OCI-LY7 (cell line): ENCODE data around the gene MARK3. TPM values are rescaled to one million over a fixed set of nuclear protein-coding genes. Genes with fewer than 3 reads are reported as not detected.

Experiments
- BruUV-seq: library from RNA; stranded (reverse); fragments of 400-500 nt; replicated peaks from 2 replicates; lab custom pipeline; 2021; lab: Mats Ljungman, UMichigan
- CTCF ChIA-PET: fragments of 300-600 bp; sonication (Branson Sonifier 250); formaldehyde crosslinking; loops from one replicate; lab custom pipeline; 2022; ENCODE audit warnings: antibody characterized with exemption; ENCODE audit not compliant: unreplicated experiment; lab: Charles Lee
- POLR2A ChIA-PET: fragments of 300-600 bp; sonication (Branson Sonifier 250); formaldehyde crosslinking; loops from one replicate; lab custom pipeline; 2022; ENCODE audit warnings: antibody characterized with exemption; lab: Charles Lee
- DNase-seq: peaks from one replicate; pipeline ENCODE4 v3.0.0-alpha.2; 2015; ENCODE audit warnings: low spot score
- H2AFZ ChIP-seq: fragments of 200-600 bp; sonication (generic), shearing (Covaris generic); 2 replicates; pipeline ENCODE4 v1.6.1; 2014; ENCODE audit warnings: mild to moderate bottlenecking, antibody characterized with exemption, low read length, moderate library complexity
- H3K27ac ChIP-seq: fragments of 200-600 bp; sonication (generic); 2 replicates; pipeline ENCODE4 v1.5.1; 2014; ENCODE audit warnings: mixed run types, low read depth, mild to moderate bottlenecking, moderate library complexity, low read length, inconsistent platforms; ENCODE audit not compliant: poor library complexity, severe bottlenecking
- H3K36me3 ChIP-seq: fragments of 200-600 bp; sonication (generic); 2 replicates; pipeline ENCODE4 v1.6.1; 2014; ENCODE audit warnings: mild to moderate bottlenecking, antibody characterized with exemption, low read length, moderate library complexity, mixed read lengths; ENCODE audit not compliant: insufficient read depth
- H3K4me1 ChIP-seq: fragments of 200-600 bp; sonication (generic); 2 replicates; pipeline ENCODE4 v1.5.1; 2014; ENCODE audit warnings: mild to moderate bottlenecking, low read length; ENCODE audit not compliant: insufficient read depth, poor library complexity, severe bottlenecking
- H3K4me2 ChIP-seq: fragments of 200-600 bp; sonication (generic); 2 replicates; pipeline ENCODE4 v1.6.1; 2014; ENCODE audit warnings: mild to moderate bottlenecking, low read length
- H3K4me3 ChIP-seq: fragments of 200-600 bp; sonication (generic); 2 replicates; pipeline ENCODE4 v1.5.1; 2014; ENCODE audit warnings: mild to moderate bottlenecking, low read depth, low read length; ENCODE audit not compliant: poor library complexity, severe bottlenecking
- H3K79me2 ChIP-seq: fragments of 200-600 bp; sonication (generic); 2 replicates; pipeline ENCODE4 v1.6.1; 2016; ENCODE audit warnings: low read depth, mild to moderate bottlenecking, low read length, moderate library complexity, mixed read lengths; ENCODE audit not compliant: insufficient read depth
- H3K9me2 ChIP-seq: fragments of 200-600 bp; sonication (generic); 2 replicates; pipeline ENCODE4 v1.6.1; 2016; ENCODE audit warnings: mild to moderate bottlenecking, low read length, mixed read lengths; ENCODE audit not compliant: insufficient read depth
- H3K9me3 ChIP-seq: fragments of 200-600 bp; sonication (generic); 2 replicates; pipeline ENCODE4 v1.6.1; 2014; ENCODE audit warnings: mild to moderate bottlenecking, mixed run types, low read length, mixed read lengths
- H4K20me1 ChIP-seq: fragments of 200-600 bp; sonication (generic); 2 replicates; pipeline ENCODE4 v1.6.1; 2014; ENCODE audit warnings: mild to moderate bottlenecking, antibody characterized with exemption, low read length, moderate library complexity, mixed read lengths; ENCODE audit not compliant: insufficient read depth
- CTCF ChIP-seq: fragments of 200-600 bp; sonication (generic); conservative IDR thresholded peaks from 2 replicates; pipeline ENCODE4 v1.5.1; 2014; ENCODE audit warnings: mild to moderate bottlenecking, antibody characterized with exemption, low read length, moderate library complexity, mixed read lengths
- EZH2phosphoT487 ChIP-seq: fragments of 200-600 bp; sonication (generic); IDR thresholded peaks from 2 replicates; pipeline ENCODE4 v1.6.1; 2018; ENCODE audit warnings: low read depth, borderline replicate concordance, mild to moderate bottlenecking, mixed run types, antibody characterized with exemption, low read length, moderate library complexity, mixed read lengths
- intact Hi-C: fragments of 100-400 bp; cut with micrococcal nuclease; formaldehyde crosslinking; loops from one replicate; pipeline ENCODE4 v1.10.0; 2022; ENCODE audit not compliant: unreplicated experiment
- total RNA-seq, 2 experiments: library from RNA; depleted of rRNA in 1 of 2; stranded (reverse); fragments of >200 nt in 1 of 2; shearing (Covaris generic) in 1 of 2; gene quantifications; 2 replicates each; pipeline ENCODE4 v1.2.3, GENCODE V29; 2014 to 2022

Gene MARK3
- total RNA-seq, 2 experiments from 2014 or later = 70.8 to 83.6 TPM

GRCh38 chr14:103366741-103367140 is 18.5 kb upstream of the MARK3 start:
- no peak for DNase-seq
- Histone ChIP-seq H3K36me3 (no peaks in the 10 kb centered on the region), H2AFZ (no peak overlapping the region), H3K79me2 (no peaks in the 10 kb centered on the region), H3K9me3 (peaks cover 13% of the 10 kb centered on the region), H3K4me3 (no peak overlapping the region), H3K4me1 (no peaks in the 10 kb centered on the region), H3K27ac (no peak overlapping the region), H4K20me1 (no peaks in the 10 kb centered on the region), H3K4me2 (no peak overlapping the region), H3K9me2 (no peaks in the 10 kb centered on the region)
- intact Hi-C loops = no loop called here
- ChIA-PET POLR2A (no interaction called here), CTCF (no interaction called here)
- no peak for TF ChIP-seq EZH2phosphoT487
- TF ChIP-seq CTCF = no peak
- no TSS peak for BruUV-seq

GRCh38 chr14:103367995-103368394 is 17.2 kb upstream of the MARK3 start:
- H3K4me1 ChIP-seq = no peaks in the 10 kb centered on the region
- BruUV-seq = no TSS peak
- ChIA-PET CTCF (interaction anchor here (0.6 kb wide), 1 partner anchor 153 kb away, joined by 3 read pairs; no protein-coding TSS in a partner anchor), POLR2A (interaction anchor here (0.6 kb wide), 2 partner anchors 10 to 16 kb away, joined by 3 read pairs; no protein-coding TSS in a partner anchor)
- peaks cover under 1% of the 10 kb centered on the region; the same call in 1 of the 2 replicates for H3K9me3 ChIP-seq
- H3K36me3 ChIP-seq = no peaks in the 10 kb centered on the region
- H3K4me3 ChIP-seq = no peak overlapping the region
- H3K79me2 ChIP-seq = no peaks in the 10 kb centered on the region
- H3K27ac ChIP-seq = no peak overlapping the region
- no peak overlapping the region for H3K4me2 ChIP-seq
- TF ChIP-seq EZH2phosphoT487 (no peak), CTCF (no peak)
- no peak overlapping the region for H2AFZ ChIP-seq
- DNase-seq = no peak
- no peaks in the 10 kb centered on the region for H3K9me2 ChIP-seq
- no peaks in the 10 kb centered on the region for H4K20me1 ChIP-seq
- intact Hi-C loops = no loop called here

GRCh38 chr14:103370087-103370486 is 15.1 kb upstream of the MARK3 start:
- no peak for TF ChIP-seq CTCF
- no peak for TF ChIP-seq EZH2phosphoT487

More at GRCh38 chr14:103370087-103370486, 15.1 kb upstream of the MARK3 start:
- ChIA-PET POLR2A (interaction anchor here (0.6 kb wide), 1 partner anchor 25 kb away, joined by 3 read pairs; no protein-coding TSS in a partner anchor), CTCF (no interaction called here)
- no peak overlapping the region for H2AFZ ChIP-seq
- H3K9me3 ChIP-seq = no peaks in the 10 kb centered on the region
- no peaks in the 10 kb centered on the region for H3K36me3 ChIP-seq
- H3K4me2 ChIP-seq = no peak overlapping the region
- intact Hi-C loops = no loop called here
- H3K4me1 ChIP-seq = no peaks in the 10 kb centered on the region
- H3K4me3 ChIP-seq = no peak overlapping the region
- DNase-seq = no peak
- no peaks in the 10 kb centered on the region for H4K20me1 ChIP-seq
- H3K9me2 ChIP-seq = no peaks in the 10 kb centered on the region
- H3K79me2 ChIP-seq = no peaks in the 10 kb centered on the region
- no peak overlapping the region for H3K27ac ChIP-seq
- no TSS peak for BruUV-seq
